OCI-LY3 (cell line): ENCODE data around the gene RAP1B.

Experiments
- CTCF ChIP-seq: fragments of 200-600, 300-600 bp; sonication (generic); IDR thresholded peaks from 2 replicates; pipeline ENCODE4 v1.5.1; 2014; ENCODE audit warnings: antibody characterized with exemption, low read length, low read depth
- EZH2phosphoT487 ChIP-seq: fragments of 200-600 bp; shearing (Covaris generic); IDR thresholded peaks from 2 replicates; pipeline ENCODE4 v1.6.1; 2018; ENCODE audit warnings: antibody characterized with exemption, mixed run types, low read depth

GRCh38 chr12:68648179-68648578 lies 37.5 kb downstream of the RAP1B start:
- TF ChIP-seq CTCF (no peak), EZH2phosphoT487 (no peak)
